Naive thymus-derived CD8-positive, alpha-beta T cell (primary cell): ENCODE data around the gene GSX1. TPM values are rescaled to one million over a fixed set of nuclear protein-coding genes. Genes with fewer than 3 reads are reported as not detected.

Experiments used
- ATAC-seq, 2 donors: fragments of 150-1000 bp; cut with Tn5 transposase in 1 of 2; sonication (Bioruptor Pico), chemical (Tn5 transposase) in 1 of 2; 1 replicate in 1 of 2; 2 replicates in 1 of 2; pipeline ENCODE4 v1.10.0; 2021; ENCODE audit warnings: mild to moderate bottlenecking in 2 of 2, moderate library complexity in 2 of 2
- POLR2A ChIA-PET: fragments of 350-600 bp; sonication (Branson Sonifier 250); formaldehyde crosslinking; loops from one replicate; lab custom pipeline; 2021; ENCODE audit warnings: antibody characterized with exemption; lab: Charles Lee
- DNase-seq, 10 donors: peaks; one replicate each; pipeline versions ENCODE4 v3.0.0 to v3.0.0-alpha.2; 2020 to 2022
- H3K27ac Mint-ChIP-seq, 10 donors: one replicate each; pipeline ENCODE4 v1.8.0; 2020 to 2022; ENCODE audit warnings: mild to moderate bottlenecking in 10 of 10, mixed read lengths in 10 of 10, moderate library complexity in 4 of 10, inconsistent platforms in 1 of 10
- H3K27me3 Mint-ChIP-seq, 5 donors: one replicate each; pipeline ENCODE4 v1.8.0; 2021 to 2022; ENCODE audit warnings: mixed read lengths in 5 of 5
- H3K36me3 Mint-ChIP-seq, 3 donors: one replicate each; pipeline ENCODE4 v1.8.0; 2020 to 2022; ENCODE audit warnings: mixed read lengths in 3 of 3, mild to moderate bottlenecking in 2 of 3, inconsistent platforms in 1 of 3
- H3K4me1 Mint-ChIP-seq, 4 donors: one replicate each; pipeline ENCODE4 v1.8.0; 2021 to 2022; ENCODE audit warnings: mixed read lengths in 4 of 4
- H3K4me3 Mint-ChIP-seq, 10 donors: one replicate each; pipeline ENCODE4 v1.8.0; 2020 to 2022; ENCODE audit warnings: mild to moderate bottlenecking in 10 of 10, mixed read lengths in 10 of 10, moderate library complexity in 6 of 10, inconsistent platforms in 1 of 10
- H3K9me3 Mint-ChIP-seq, 9 donors: one replicate each; pipeline ENCODE4 v1.8.0; 2020 to 2022; ENCODE audit warnings: mixed read lengths in 9 of 9, mild to moderate bottlenecking in 3 of 9, inconsistent platforms in 1 of 9, moderate library complexity in 1 of 9
- polyA plus RNA-seq, 3 donors: library from polyadenylated mRNA; unstranded; fragments of 300-500 nt; fragmentation: Illumina TruSeq; gene quantifications; one replicate each; pipeline ENCODE4 v1.2.3, GENCODE V29; 2021
- total RNA-seq, 8 experiments: library from RNA in 2 of 8; stranded (reverse) in 2 of 8; gene quantifications; one replicate each; pipeline ENCODE4 v1.2.3 and lab custom pipeline; 2021 to 2026

The GSX1 gene
- total and polyA plus RNA-seq, 5 experiments from 2014 or later: not detected

DNA sequence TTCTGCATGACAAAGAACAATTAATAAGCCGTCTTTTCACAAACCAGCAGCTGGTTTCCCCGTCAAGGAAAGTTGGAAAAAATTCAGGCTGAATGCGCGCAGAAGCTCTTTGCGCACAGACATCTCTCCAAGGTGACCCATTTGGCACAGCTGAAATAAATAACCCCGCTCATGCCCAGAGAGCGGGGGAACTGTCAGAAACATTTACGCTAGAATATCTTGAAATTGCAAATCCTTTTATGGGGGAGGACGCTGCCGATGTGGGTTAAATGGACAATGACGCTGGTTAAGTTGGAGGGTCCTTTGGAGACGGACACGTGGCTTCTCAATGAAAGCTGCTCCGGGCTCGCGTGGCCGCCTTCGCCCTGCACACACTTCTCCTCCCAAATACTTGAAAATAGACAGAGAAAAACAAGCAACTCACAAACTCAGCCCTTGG, 30.6 kb downstream of the GSX1 start:
- POLR2A ChIA-PET: no interaction called here
- ATAC-seq (no peak), DNase-seq (no peak)
- H3K9me3 Mint-ChIP-seq: no peaks in the 10 kb centered on the region
- H3K4me3 Mint-ChIP-seq: no peak overlapping the region
- peaks cover 0 to 3% (median under 1%) of the 10 kb centered on the region in 4 donors for H3K4me1 Mint-ChIP-seq
- H3K27me3 Mint-ChIP-seq: peaks cover 44 to 84% (median 65%) of the 10 kb centered on the region in 5 donors
- no peaks in the 10 kb centered on the region for H3K36me3 Mint-ChIP-seq
- no peak overlapping the region for H3K27ac Mint-ChIP-seq

- H3K9me3 Mint-ChIP-seq: no peaks in the 10 kb centered on the region
- POLR2A ChIA-PET: no interaction called here
- H3K4me1 Mint-ChIP-seq: peaks cover 0 to 3% (median under 1%) of the 10 kb centered on the region in 4 donors
- no peak for ATAC-seq
- no peaks in the 10 kb centered on the region for H3K36me3 Mint-ChIP-seq
- H3K27me3 Mint-ChIP-seq: peaks cover 47 to 86% (median 66%) of the 10 kb centered on the region in 5 donors
- H3K27ac Mint-ChIP-seq: no peak overlapping the region
- DNase-seq: no peak
- H3K4me3 Mint-ChIP-seq: no peak overlapping the region
Measured at GRCh38 chr13:27824121-27824520, 31.8 kb downstream of the GSX1 start.

DNA sequence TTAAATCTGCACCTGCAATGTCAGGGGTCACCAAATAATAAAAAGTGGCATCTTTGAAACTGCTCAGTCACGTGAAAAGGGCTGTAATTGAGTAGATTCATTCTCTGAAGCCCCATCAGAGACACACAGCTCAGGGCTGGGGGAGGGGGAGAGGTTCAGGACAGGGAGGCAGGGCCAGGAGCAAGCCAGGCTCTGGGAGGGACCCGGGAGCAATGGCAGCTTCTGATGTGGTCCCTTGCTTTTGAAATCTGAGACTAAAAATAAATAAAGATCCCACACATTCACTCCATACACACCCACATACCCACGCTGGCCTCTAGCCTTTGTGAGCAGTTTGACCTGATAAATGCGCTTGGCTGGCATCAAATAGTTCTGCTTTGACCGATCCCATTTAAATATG, 32.8 kb downstream of the GSX1 start:
- DNase-seq (no peak), ATAC-seq (no peak)
- no peaks in the 10 kb centered on the region for H3K9me3 Mint-ChIP-seq
- H3K4me3 Mint-ChIP-seq: no peak overlapping the region
- POLR2A ChIA-PET: no interaction called here
- H3K4me1 Mint-ChIP-seq: peaks cover 2 to 6% (median 3%) of the 10 kb centered on the region in 4 donors
- peaks cover 43 to 86% (median 67%) of the 10 kb centered on the region in 5 donors for H3K27me3 Mint-ChIP-seq
- H3K27ac Mint-ChIP-seq: no peak overlapping the region
- no peaks in the 10 kb centered on the region for H3K36me3 Mint-ChIP-seq

- Mint-ChIP-seq H3K36me3 (no peaks in the 10 kb centered on the region), H3K4me3 (peak overlapping the region in 4 of 10 donors; percentile 12 to 36 (median 18)), H3K27me3 (peaks cover 48 to 94% (median 65%) of the 10 kb centered on the region in 5 donors), H3K27ac (no peak overlapping the region), H3K4me1 (peaks cover 3 to 9% (median 6%) of the 10 kb centered on the region in 4 donors), H3K9me3 (no peaks in the 10 kb centered on the region)
- POLR2A ChIA-PET: no interaction called here
- ATAC-seq (peak; percentile 49 to 56), DNase-seq (peak; percentile 17 to 80 (median 59))
Measured at GRCh38 chr13:27826379-27827353, 34.4 kb downstream of the GSX1 start.

DNA sequence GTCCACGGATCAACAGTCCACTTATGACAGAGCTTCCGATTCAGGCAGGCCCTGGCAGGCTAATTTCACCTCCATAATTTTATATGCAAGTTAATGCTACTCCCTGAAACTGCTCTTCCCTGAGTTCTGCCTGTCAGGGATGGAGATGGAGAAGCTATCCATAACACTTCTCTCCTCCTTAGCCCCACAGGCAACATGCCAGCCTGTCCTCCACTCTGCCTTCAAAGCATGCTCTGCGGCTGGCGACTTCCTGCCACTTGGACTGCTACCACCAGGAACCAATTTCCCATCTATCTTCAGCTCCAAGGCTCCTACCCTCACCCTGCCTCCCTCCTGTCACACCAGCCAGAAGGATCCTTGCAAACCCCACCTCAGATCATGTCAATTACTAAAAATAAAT, 35.4 kb downstream of the GSX1 start:
- H3K27me3 Mint-ChIP-seq: peaks cover 49 to 94% (median 62%) of the 10 kb centered on the region in 5 donors
- H3K4me1 Mint-ChIP-seq: peaks cover 3 to 9% (median 6%) of the 10 kb centered on the region in 4 donors
- no peak for DNase-seq
- H3K27ac Mint-ChIP-seq: no peak overlapping the region
- no peak overlapping the region for H3K4me3 Mint-ChIP-seq
- POLR2A ChIA-PET: no interaction called here
- ATAC-seq: no peak
- no peaks in the 10 kb centered on the region for H3K9me3 Mint-ChIP-seq
- H3K36me3 Mint-ChIP-seq: no peaks in the 10 kb centered on the region

GRCh38 chr13:27830010-27830409, 37.7 kb downstream of the GSX1 start:
- POLR2A ChIA-PET: interaction anchor here (0.6 to 1.1 kb wide), 2 partner anchors 154 to 373 kb away, joined by 3 to 4 read pairs; no protein-coding TSS in a partner anchor
- no peaks in the 10 kb centered on the region for H3K9me3 Mint-ChIP-seq
- H3K27ac Mint-ChIP-seq: no peak overlapping the region
- peak in 9 of 10 donors; percentile 11 to 67 (median 54) for DNase-seq
- H3K4me3 Mint-ChIP-seq: peak overlapping the region; percentile 33 to 64 (median 45)
- peak; percentile 82 to 94 for ATAC-seq
- H3K36me3 Mint-ChIP-seq: no peaks in the 10 kb centered on the region
- H3K27me3 Mint-ChIP-seq: peaks cover 49 to 86% (median 59%) of the 10 kb centered on the region in 5 donors
- peaks cover 3 to 9% (median 6%) of the 10 kb centered on the region in 4 donors for H3K4me1 Mint-ChIP-seq

GRCh38 chr13:27833206-27833605, 40.9 kb downstream of the GSX1 start:
- no peak for DNase-seq
- no peak for ATAC-seq
- Mint-ChIP-seq H3K4me3 (no peak overlapping the region), H3K27me3 (peaks cover 36 to 63% (median 40%) of the 10 kb centered on the region in 5 donors), H3K36me3 (no peaks in the 10 kb centered on the region), H3K4me1 (peaks cover 3 to 9% (median 5%) of the 10 kb centered on the region in 4 donors), H3K27ac (no peak overlapping the region), H3K9me3 (no peaks in the 10 kb centered on the region)
- POLR2A ChIA-PET: no interaction called here

DNA sequence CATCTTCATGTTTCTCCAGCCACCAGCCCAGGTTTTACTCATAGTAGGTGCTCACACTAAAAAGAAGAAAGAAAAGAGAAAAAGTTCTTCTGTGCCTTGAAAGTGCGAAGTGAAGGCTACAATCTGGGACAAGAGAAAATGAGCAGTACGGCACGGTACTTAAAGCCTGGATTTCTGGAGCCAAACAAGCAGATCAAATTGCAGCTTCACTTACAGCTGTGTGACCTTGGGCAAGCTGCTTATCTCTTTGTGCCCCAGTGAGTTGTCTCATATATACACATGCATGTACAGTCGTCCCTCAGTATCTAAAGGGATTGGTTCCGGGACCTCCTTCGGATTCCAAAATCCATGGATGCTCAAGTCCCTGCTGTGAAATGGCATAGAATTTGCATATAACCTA, 41.8 kb downstream of the GSX1 start:
- peaks cover 38 to 66% (median 44%) of the 10 kb centered on the region in 5 donors for H3K27me3 Mint-ChIP-seq
- no peaks in the 10 kb centered on the region for H3K36me3 Mint-ChIP-seq
- H3K9me3 Mint-ChIP-seq: no peaks in the 10 kb centered on the region
- no peak overlapping the region for H3K27ac Mint-ChIP-seq
- POLR2A ChIA-PET: no interaction called here
- no peak for DNase-seq
- peaks cover 3 to 9% (median 5%) of the 10 kb centered on the region in 4 donors for H3K4me1 Mint-ChIP-seq
- ATAC-seq: no peak
- H3K4me3 Mint-ChIP-seq: no peak overlapping the region

GRCh38 chr13:27835799-27836198, 43.5 kb downstream of the GSX1 start:
- H3K4me1 Mint-ChIP-seq: no peaks in the 10 kb centered on the region
- peaks cover 35 to 62% (median 46%) of the 10 kb centered on the region in 5 donors for H3K27me3 Mint-ChIP-seq
- no peak overlapping the region for H3K27ac Mint-ChIP-seq
- H3K4me3 Mint-ChIP-seq: no peak overlapping the region
- POLR2A ChIA-PET: no interaction called here
- no peaks in the 10 kb centered on the region for H3K9me3 Mint-ChIP-seq
- ATAC-seq (no peak), DNase-seq (no peak)
- H3K36me3 Mint-ChIP-seq: no peaks in the 10 kb centered on the region

DNA sequence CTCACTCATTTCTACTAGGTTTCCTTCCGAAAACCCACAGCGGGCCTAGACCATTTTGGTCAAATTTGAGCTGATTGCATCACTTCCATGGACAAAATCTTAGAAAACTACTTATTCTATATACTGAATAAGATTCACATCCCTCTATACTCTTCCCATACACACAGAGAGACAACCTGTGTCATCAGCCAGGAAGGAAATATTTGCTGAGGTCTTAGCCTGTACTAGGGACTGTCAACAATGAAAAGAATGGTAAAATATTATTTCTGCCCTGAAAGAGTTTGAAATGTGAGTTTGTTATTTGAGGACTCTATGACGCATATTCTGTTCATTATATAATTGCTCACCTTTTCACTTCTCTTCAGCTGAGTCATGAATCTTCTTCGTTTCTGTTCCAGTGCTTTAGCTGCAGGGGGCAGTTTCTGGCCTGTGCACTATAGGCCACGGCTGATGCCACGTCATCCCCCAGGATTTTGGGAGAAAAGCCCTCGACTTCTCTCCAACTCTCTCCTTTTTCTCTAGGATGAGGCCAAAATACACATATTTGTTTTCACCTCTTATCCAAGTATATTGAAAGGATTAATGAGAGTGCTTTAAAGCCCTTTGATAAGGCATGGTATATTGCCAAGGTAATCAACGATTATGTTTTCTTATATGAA, 47.7 kb downstream of the GSX1 start:
- no peaks in the 10 kb centered on the region for H3K4me1 Mint-ChIP-seq
- no peak for DNase-seq
- no peak for ATAC-seq
- H3K4me3 Mint-ChIP-seq: no peak overlapping the region
- peaks cover 26 to 55% (median 43%) of the 10 kb centered on the region in 5 donors for H3K27me3 Mint-ChIP-seq
- peaks cover 0 to 5% (median 0%) of the 10 kb centered on the region in 9 donors for H3K9me3 Mint-ChIP-seq
- no peak overlapping the region for H3K27ac Mint-ChIP-seq
- POLR2A ChIA-PET: no interaction called here
- no peaks in the 10 kb centered on the region for H3K36me3 Mint-ChIP-seq

DNA sequence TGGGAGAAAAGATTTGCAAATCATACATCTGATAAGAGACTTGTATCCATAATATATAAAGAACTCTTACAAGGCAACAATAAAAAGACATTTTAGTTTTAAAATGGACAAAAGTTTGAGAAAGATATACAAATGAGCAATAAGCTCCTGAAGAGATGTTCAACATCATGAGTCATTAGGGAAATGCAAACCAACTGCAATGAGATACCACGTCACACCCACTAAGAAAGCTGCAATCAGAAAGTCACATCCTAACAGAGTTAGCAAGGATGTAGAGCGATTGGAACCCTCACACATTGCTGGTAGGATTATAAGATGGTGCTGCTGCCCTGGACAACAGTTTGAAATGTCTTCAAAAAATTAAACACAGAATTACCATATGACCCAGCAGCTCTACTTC, 50.3 kb downstream of the GSX1 start:
- peaks cover 29 to 78% (median 43%) of the 10 kb centered on the region in 5 donors for H3K27me3 Mint-ChIP-seq
- H3K36me3 Mint-ChIP-seq: no peaks in the 10 kb centered on the region
- H3K4me3 Mint-ChIP-seq: no peak overlapping the region

More for the DNA sequence above, 50.3 kb downstream of the GSX1 start:
- ATAC-seq (no peak), DNase-seq (no peak)
- Mint-ChIP-seq H3K4me1 (no peaks in the 10 kb centered on the region), H3K9me3 (peaks cover 0 to 5% (median 0%) of the 10 kb centered on the region in 9 donors), H3K27ac (no peak overlapping the region)
- POLR2A ChIA-PET: no interaction called here
